Neural cell (in vitro differentiated cells): ENCODE data around the gene CSGALNACT2. TPM values are rescaled to one million over a fixed set of nuclear protein-coding genes. Genes with fewer than 3 reads are reported as not detected.

Source experiments
- H2AFZ ChIP-seq: fragments of 200-600, 300-800 bp; sonication (generic), shearing (Covaris generic); 2 replicates; pipeline ENCODE4 v1.6.0; 2014; ENCODE audit warnings: low read depth, mild to moderate bottlenecking, antibody characterized with exemption, low read length, moderate library complexity
- H3F3A ChIP-seq: fragments of 200-600 bp; shearing (Covaris generic); 2 replicates; pipeline ENCODE4 v1.6.1; 2016; ENCODE audit warnings: mild to moderate bottlenecking, moderate library complexity, mixed read lengths, antibody characterized with exemption, low read length; ENCODE audit not compliant: insufficient read depth, poor library complexity, severe bottlenecking
- H3K27ac ChIP-seq: fragments of 200-600, 300-800 bp; sonication (generic), shearing (Covaris generic); 2 replicates; pipeline ENCODE4 v1.5.1; 2014; ENCODE audit warnings: mild to moderate bottlenecking, low read length, moderate library complexity
- H3K27me3 ChIP-seq: fragments of 300-800, 200-600 bp; sonication (generic), shearing (Covaris generic); 2 replicates; pipeline ENCODE4 v1.6.0; 2014; ENCODE audit warnings: mild to moderate bottlenecking, low read depth, low read length, moderate library complexity; ENCODE audit not compliant: insufficient read depth
- H3K36me3 ChIP-seq: fragments of 300-800, 200-600 bp; sonication (generic), shearing (Covaris generic); 2 replicates; pipeline ENCODE4 v1.5.1; 2014; ENCODE audit warnings: mild to moderate bottlenecking, antibody characterized with exemption, low read length, moderate library complexity; ENCODE audit not compliant: insufficient read depth
- H3K4me2 ChIP-seq: fragments of 300-800, 200-600 bp; sonication (generic), shearing (Covaris generic); 2 replicates; pipeline ENCODE4 v1.6.0; 2014; ENCODE audit warnings: mild to moderate bottlenecking, low read length
- H3K4me3 ChIP-seq: fragments of 300-800, 200-600 bp; sonication (generic), shearing (Covaris generic); 2 replicates; pipeline ENCODE4 v1.5.1; 2014; ENCODE audit warnings: mild to moderate bottlenecking, low read length, moderate library complexity
- H3K79me2 ChIP-seq: fragments of 200-600 bp; shearing (Covaris generic); replicated peaks from 2 replicates; pipeline ENCODE4 v1.6.0; 2014; ENCODE audit warnings: mild to moderate bottlenecking, low read length, moderate library complexity; ENCODE audit not compliant: insufficient read depth
- H3K9ac ChIP-seq: fragments of 300-800, 200-600 bp; sonication (generic), shearing (Covaris generic); 2 replicates; pipeline ENCODE4 v1.6.1; 2016; ENCODE audit warnings: mild to moderate bottlenecking, low read length, mixed read lengths
- H3K9me2 ChIP-seq: fragments of 200-600 bp; shearing (Covaris generic); 2 replicates; pipeline ENCODE4 v1.6.1; 2016; ENCODE audit warnings: mild to moderate bottlenecking, low read length, mixed read lengths; ENCODE audit not compliant: insufficient read depth
- H3K9me3 ChIP-seq: fragments of 200-600, 300-800 bp; sonication (generic), shearing (Covaris generic); 2 replicates; pipeline ENCODE4 v1.6.1; 2016; ENCODE audit warnings: mild to moderate bottlenecking, mixed run types, low read length, moderate library complexity, mixed read lengths
- H4K20me1 ChIP-seq: fragments of 200-600 bp; shearing (Covaris generic); 2 replicates; pipeline ENCODE4 v1.6.1; 2016; ENCODE audit warnings: mild to moderate bottlenecking, mixed run types; ENCODE audit not compliant: insufficient read depth
- CTCF ChIP-seq: fragments of 450-650 bp; IDR thresholded peaks from 2 replicates; pipeline ENCODE4 v1.5.1; 2014; ENCODE audit warnings: antibody characterized with exemption, mild to moderate bottlenecking, moderate library complexity; ENCODE audit not compliant: poor library complexity, severe bottlenecking
- EP300 ChIP-seq: fragments of 450-650 bp; conservative IDR thresholded peaks from 2 replicates; pipeline ENCODE4 v1.6.1; 2014; ENCODE audit warnings: antibody characterized with exemption, mild to moderate bottlenecking, moderate library complexity; ENCODE audit not compliant: poor library complexity, severe bottlenecking
- EZH2 ChIP-seq: fragments of 200-600, 300-800 bp; shearing (Covaris generic), sonication (generic); IDR thresholded peaks from 2 replicates; pipeline ENCODE4 v1.6.1; 2014; ENCODE audit warnings: antibody characterized with exemption, low read length, borderline replicate concordance, mild to moderate bottlenecking; ENCODE audit not compliant: insufficient read depth, poor library complexity, severe bottlenecking
- MXI1 ChIP-seq: fragments of 450-650 bp; conservative IDR thresholded peaks from 2 replicates; pipeline ENCODE4 v1.6.1; 2014; ENCODE audit warnings: antibody characterized with exemption, mild to moderate bottlenecking; ENCODE audit not compliant: poor library complexity, severe bottlenecking
- POLR2AphosphoS5 ChIP-seq: IDR thresholded peaks from 2 replicates; pipeline ENCODE4 v1.6.1; 2012
- RAD21 ChIP-seq: fragments of 450-650 bp; conservative IDR thresholded peaks from 2 replicates; pipeline ENCODE4 v1.6.1; 2014; ENCODE audit warnings: antibody characterized with exemption, mild to moderate bottlenecking, moderate library complexity
- SMC3 ChIP-seq: fragments of 450-650 bp; conservative IDR thresholded peaks from 2 replicates; pipeline ENCODE4 v1.6.1; 2014; ENCODE audit warnings: antibody characterized with exemption, mild to moderate bottlenecking, moderate library complexity; ENCODE audit not compliant: poor library complexity
- TAF1 ChIP-seq: IDR thresholded peaks from 2 replicates; pipeline ENCODE4 v1.6.1; 2012; ENCODE audit warnings: low read depth
- polyA plus RNA-seq: library from polyadenylated mRNA; depleted of rRNA; stranded (reverse); fragments of >200 nt; gene quantifications from 2 replicates; pipeline ENCODE4 v1.2.3, GENCODE V29; 2014
- TF ChIP-seq, protein P1 (sequence below): IDR thresholded peaks from 2 replicates; pipeline ENCODE4 v1.6.1; 2012; ENCODE audit warnings: borderline replicate concordance

CSGALNACT2 gene
- polyA plus RNA-seq, 1 donor from 2014 or later: 20.7 TPM

GRCh38 chr10:43203448-43204041 is 65.3 kb downstream of the CSGALNACT2 start:
- Histone ChIP-seq H3K9ac (no peak overlapping the region), H3K9me2 (no peaks in the 10 kb centered on the region), H3K4me2 (no peak overlapping the region), H3K36me3 (no peaks in the 10 kb centered on the region), H3K4me3 (no peak overlapping the region), H3F3A (no peaks in the 10 kb centered on the region), H4K20me1 (no peaks in the 10 kb centered on the region), H3K79me2 (no peaks in the 10 kb centered on the region), H3K27ac (no peak overlapping the region), H2AFZ (no peak overlapping the region), H3K9me3 (no peaks in the 10 kb centered on the region), H3K27me3 (no peaks in the 10 kb centered on the region)
- TF ChIP-seq CTCF (no peak), EZH2 (no peak), MXI1 (no peak), RAD21 (no peak), TAF1 (no peak), SMC3 (no peak), EP300 (no peak), POLR2AphosphoS5 (no peak)
- TF ChIP-seq, protein P1, sequence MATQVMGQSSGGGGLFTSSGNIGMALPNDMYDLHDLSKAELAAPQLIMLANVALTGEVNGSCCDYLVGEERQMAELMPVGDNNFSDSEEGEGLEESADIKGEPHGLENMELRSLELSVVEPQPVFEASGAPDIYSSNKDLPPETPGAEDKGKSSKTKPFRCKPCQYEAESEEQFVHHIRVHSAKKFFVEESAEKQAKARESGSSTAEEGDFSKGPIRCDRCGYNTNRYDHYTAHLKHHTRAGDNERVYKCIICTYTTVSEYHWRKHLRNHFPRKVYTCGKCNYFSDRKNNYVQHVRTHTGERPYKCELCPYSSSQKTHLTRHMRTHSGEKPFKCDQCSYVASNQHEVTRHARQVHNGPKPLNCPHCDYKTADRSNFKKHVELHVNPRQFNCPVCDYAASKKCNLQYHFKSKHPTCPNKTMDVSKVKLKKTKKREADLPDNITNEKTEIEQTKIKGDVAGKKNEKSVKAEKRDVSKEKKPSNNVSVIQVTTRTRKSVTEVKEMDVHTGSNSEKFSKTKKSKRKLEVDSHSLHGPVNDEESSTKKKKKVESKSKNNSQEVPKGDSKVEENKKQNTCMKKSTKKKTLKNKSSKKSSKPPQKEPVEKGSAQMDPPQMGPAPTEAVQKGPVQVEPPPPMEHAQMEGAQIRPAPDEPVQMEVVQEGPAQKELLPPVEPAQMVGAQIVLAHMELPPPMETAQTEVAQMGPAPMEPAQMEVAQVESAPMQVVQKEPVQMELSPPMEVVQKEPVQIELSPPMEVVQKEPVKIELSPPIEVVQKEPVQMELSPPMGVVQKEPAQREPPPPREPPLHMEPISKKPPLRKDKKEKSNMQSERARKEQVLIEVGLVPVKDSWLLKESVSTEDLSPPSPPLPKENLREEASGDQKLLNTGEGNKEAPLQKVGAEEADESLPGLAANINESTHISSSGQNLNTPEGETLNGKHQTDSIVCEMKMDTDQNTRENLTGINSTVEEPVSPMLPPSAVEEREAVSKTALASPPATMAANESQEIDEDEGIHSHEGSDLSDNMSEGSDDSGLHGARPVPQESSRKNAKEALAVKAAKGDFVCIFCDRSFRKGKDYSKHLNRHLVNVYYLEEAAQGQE: no peak

DNA sequence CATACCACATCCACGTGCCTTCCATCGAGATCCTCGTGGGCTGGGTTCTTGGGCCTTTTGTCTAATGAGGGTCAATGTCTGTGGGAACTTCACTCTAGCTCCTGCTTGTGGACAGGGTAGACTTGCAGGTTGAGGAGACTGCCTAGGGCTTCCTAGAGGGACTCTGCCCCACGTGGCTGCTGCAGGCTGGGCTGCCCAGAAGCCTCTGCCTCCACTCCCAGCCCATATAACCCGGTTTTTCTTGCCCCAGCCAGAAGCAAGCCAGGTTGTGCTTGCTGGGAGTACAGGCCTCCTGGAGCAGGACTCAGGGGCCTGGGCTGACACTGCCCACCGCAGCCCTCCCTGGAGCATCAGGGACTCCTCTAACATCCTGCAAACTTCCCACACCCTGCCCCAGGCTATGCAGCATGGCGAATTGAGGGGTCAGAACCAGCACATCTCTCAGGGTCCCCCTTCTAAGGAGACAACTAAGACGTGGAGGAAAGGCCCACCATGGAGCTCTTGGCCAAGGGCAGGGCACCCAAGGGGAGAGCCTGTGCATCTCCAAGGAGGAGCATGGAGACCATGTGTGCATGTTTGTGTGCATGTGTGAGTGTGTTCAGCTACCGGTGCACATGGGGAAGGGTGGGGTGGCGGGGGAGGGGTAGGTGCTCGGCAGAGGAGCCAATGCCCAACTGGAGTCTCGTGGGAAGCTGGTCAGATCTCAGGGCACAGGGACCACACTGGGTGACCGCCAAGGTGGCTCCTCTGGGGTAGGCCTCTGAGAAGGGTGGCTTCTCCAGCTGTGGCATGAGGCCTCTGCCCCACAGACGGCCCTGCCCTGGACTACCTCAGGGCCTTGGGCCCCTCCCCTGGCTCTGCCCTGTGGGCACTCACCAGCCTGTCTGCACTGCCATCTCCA is 66.0 kb downstream of the CSGALNACT2 start:
- Histone ChIP-seq H2AFZ (no peak overlapping the region), H3K36me3 (no peaks in the 10 kb centered on the region), H3K27me3 (no peaks in the 10 kb centered on the region), H3K27ac (no peak overlapping the region), H3K4me3 (no peak overlapping the region), H3F3A (no peaks in the 10 kb centered on the region), H3K4me2 (no peak overlapping the region), H3K79me2 (no peaks in the 10 kb centered on the region), H3K9me2 (no peaks in the 10 kb centered on the region), H4K20me1 (no peaks in the 10 kb centered on the region), H3K9ac (no peak overlapping the region), H3K9me3 (no peaks in the 10 kb centered on the region)
- TF ChIP-seq, protein P1: no peak
- no peak for TF ChIP-seq TAF1
- TF ChIP-seq MXI1: no peak
- no peak for TF ChIP-seq SMC3
- no peak for TF ChIP-seq EZH2
- no peak for TF ChIP-seq CTCF
- TF ChIP-seq POLR2AphosphoS5: no peak
- no peak for TF ChIP-seq RAD21
- no peak for TF ChIP-seq EP300
